Fibroblast of lung (primary cell): Measurements from ENCODE around the gene GNB5.

Source experiments
- CTCF ChIP-seq, 2 donors: IDR thresholded peaks in 1 of 2; conservative IDR thresholded peaks in 1 of 2; 1 replicate in 1 of 2; 2 replicates in 1 of 2; pipeline ENCODE4 v1.5.1; 2011 to 2012; ENCODE audit warnings: low read length in 2 of 2, control low read depth in 1 of 2, inconsistent platforms in 1 of 2, low read depth in 1 of 2, mild to moderate bottlenecking in 1 of 2
- EZH2 ChIP-seq: IDR thresholded peaks from 2 replicates; pipeline ENCODE4 v1.5.1; 2012; ENCODE audit warnings: low read length, control low read depth, mild to moderate bottlenecking; ENCODE audit errors: missing control alignments

- TF ChIP-seq CTCF (conservative IDR thresholded peaks at IDR 0.05 in 1 of 2, IDR thresholded peaks at IDR 0.05 in 1 of 2; ENCODE audit: low read depth in 1 of 2, low read length in 2 of 2) (no peak), EZH2 (no peak)
Observed at GRCh38 chr15:52080031-52080430, 111.2 kb downstream of the GNB5 start.
